ENCODE measurements around the gene ZMYND15.

The ZMYND15 gene

DNA sequence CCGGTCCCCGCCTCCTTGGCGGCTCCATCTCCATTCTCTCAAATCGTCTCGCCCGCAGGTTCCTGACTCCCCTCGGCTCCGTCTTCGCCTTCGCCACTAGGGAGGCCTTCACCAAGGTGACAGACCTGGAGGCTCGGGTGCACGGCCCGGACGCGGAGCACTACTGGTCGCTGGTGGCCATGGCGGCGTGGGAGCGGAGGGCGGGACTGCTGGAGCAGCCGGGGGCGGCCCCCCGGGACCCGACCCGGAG is 50.0 kb downstream of the ZMYND15 start:
- in situ Hi-C loops (cut with HindIII; ENCODE audit: low sequenced_read_pairs): loop anchor here (5.0 kb wide), 2 partner anchors 48 to 62 kb away; no protein-coding TSS in a partner anchor
- H3K4me3 ChIP-seq (ENCODE audit: low read depth, low read length): peak overlapping the region; percentile 58
- TF ChIP-seq, protein P1, sequence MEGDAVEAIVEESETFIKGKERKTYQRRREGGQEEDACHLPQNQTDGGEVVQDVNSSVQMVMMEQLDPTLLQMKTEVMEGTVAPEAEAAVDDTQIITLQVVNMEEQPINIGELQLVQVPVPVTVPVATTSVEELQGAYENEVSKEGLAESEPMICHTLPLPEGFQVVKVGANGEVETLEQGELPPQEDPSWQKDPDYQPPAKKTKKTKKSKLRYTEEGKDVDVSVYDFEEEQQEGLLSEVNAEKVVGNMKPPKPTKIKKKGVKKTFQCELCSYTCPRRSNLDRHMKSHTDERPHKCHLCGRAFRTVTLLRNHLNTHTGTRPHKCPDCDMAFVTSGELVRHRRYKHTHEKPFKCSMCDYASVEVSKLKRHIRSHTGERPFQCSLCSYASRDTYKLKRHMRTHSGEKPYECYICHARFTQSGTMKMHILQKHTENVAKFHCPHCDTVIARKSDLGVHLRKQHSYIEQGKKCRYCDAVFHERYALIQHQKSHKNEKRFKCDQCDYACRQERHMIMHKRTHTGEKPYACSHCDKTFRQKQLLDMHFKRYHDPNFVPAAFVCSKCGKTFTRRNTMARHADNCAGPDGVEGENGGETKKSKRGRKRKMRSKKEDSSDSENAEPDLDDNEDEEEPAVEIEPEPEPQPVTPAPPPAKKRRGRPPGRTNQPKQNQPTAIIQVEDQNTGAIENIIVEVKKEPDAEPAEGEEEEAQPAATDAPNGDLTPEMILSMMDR (IDR thresholded peaks at IDR 0.05; ENCODE audit: low read depth, low read length, missing control alignments): no peak
- DNase-seq (ENCODE audit: low read depth): no peak

DNA sequence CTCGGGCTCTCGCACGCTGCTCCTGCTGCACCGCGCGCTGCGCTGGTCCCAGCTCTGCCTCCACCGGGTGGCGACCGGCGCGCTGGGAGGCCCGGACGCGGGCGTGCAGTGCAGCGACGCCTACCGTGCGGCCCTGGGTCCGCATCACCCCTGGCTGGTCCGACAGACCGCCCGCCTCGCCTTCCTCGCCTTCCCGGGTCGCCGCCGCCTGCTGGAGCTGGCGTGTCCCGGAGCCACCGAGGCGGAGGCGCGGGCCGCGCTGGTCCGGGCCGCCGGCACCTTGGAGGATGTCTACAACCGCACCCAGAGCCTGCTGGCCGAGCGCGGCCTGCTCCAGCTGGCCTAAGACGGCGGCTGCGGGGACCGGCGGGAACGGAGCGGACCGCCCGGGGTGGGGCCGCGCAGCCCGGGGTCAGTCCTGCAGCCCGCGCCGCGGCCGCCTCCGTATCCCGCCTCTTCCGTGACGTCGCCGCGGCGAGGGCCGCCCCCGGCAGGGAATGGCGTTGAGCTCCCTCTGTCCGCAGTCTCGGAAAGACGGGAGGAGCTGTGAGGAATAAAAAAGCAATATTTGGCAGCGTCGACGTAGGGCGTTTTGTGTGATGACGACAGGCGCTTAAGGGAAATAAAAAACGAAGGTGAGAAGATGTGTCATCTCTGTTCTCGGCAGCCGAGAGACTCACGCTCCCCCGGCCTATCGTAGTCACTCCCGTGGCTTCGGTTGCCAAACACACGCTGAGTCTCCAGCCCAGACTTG is 50.5 kb downstream of the ZMYND15 start:
- H3K4me3 ChIP-seq (ENCODE audit: low read depth, low read length): peak overlapping the region; percentile 58
- DNase-seq (ENCODE audit: low read depth): peak; percentile 64
- TF ChIP-seq, protein P1 (IDR thresholded peaks at IDR 0.05; ENCODE audit: low read depth, low read length, missing control alignments): peak; percentile 51
- in situ Hi-C loops (cut with HindIII; ENCODE audit: low sequenced_read_pairs): loop anchor here (5.0 kb wide), 2 partner anchors 47 to 63 kb away; no protein-coding TSS in a partner anchor

DNA sequence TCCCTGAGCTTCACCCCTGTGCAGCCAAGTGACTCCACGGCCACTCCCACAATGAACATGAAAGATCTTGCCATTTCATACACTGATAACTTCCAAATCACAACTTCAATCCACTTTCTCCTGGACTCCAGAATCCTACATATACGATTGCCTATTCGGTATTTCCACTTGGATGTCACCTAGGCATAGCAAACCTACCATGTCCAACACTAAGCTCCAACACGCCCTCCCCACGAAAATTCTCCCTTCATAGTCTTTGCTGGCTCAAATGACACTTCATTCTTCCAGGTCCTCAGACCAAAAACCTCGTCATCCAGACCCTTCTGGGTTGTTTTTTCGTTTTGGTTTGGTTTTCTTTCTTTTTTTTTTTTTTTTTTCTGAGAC is 51.1 kb downstream of the ZMYND15 start:
- in situ Hi-C loops (cut with HindIII; ENCODE audit: low sequenced_read_pairs): no loop called here
- peak overlapping the region; percentile 58 for H3K4me3 ChIP-seq (ENCODE audit: low read depth, low read length)
- DNase-seq (ENCODE audit: low read depth): no peak
- TF ChIP-seq, protein P1 (IDR thresholded peaks at IDR 0.05; ENCODE audit: low read depth, low read length, missing control alignments): no peak

DNA sequence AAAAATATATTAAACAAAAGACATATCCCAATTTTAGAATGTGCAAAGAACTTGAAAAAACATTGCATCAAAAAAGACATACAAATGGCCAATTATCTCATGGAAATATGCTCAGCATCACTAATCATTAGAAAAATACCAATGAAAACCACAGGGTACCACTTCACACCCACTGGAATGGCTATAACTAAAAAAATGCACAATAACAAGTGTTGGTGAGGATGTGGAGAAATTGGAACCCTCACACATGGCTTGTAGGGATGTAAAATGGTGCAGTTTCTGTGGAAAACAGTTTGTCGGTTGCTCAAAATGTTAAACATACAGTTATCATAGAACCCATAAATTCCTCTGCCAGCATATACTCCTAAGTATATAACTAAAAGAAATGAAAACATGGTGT is 55.5 kb downstream of the ZMYND15 start:
- no peak for DNase-seq (ENCODE audit: low read depth)
- in situ Hi-C loops (cut with HindIII; ENCODE audit: low sequenced_read_pairs): no loop called here
- no peak overlapping the region for H3K4me3 ChIP-seq (ENCODE audit: low read depth, low read length)
- TF ChIP-seq, protein P1 (IDR thresholded peaks at IDR 0.05; ENCODE audit: low read depth, low read length, missing control alignments): no peak
